GM12891 (cell line): Measurements from ENCODE around the gene C2CD3.
"Not testable (repeated sequence)": the region's sequence is repeated elsewhere in the genome, so short reads cannot be mapped to it uniquely, and the experiment has no call there.

Experiments used
- DNase-seq: peaks from one replicate; pipeline ENCODE4 v3.0.0; 2011; ENCODE audit warnings: low spot score; ENCODE audit not compliant: insufficient read length
- FAIRE-seq: peaks from 2 replicates; lab custom pipeline; 2011; peaks lifted over from hg19 to GRCh38; lab: Jason Lieb, UNC
- PAX5 ChIP-seq: IDR thresholded peaks from 2 replicates; pipeline ENCODE4 v1.6.1; 2011; ENCODE audit warnings: low read length, moderate library complexity, mild to moderate bottlenecking; ENCODE audit not compliant: insufficient read depth, severe bottlenecking
- POLR2A ChIP-seq: IDR thresholded peaks from 2 replicates; pipeline ENCODE4 v1.6.1; 2011; ENCODE audit warnings: low read depth, low read length, control low read depth
- POLR2AphosphoS5 ChIP-seq: IDR thresholded peaks from 2 replicates; pipeline ENCODE4 v1.6.1; 2011; ENCODE audit warnings: low read depth, low read length, control low read depth
- POU2F2 ChIP-seq: IDR thresholded peaks from 2 replicates; pipeline ENCODE4 v1.6.1; 2011; ENCODE audit warnings: low read depth, mild to moderate bottlenecking, control low read depth, low read length, moderate library complexity
- SPI1 ChIP-seq: IDR thresholded peaks from 2 replicates; pipeline ENCODE4 v1.6.1; 2011; ENCODE audit warnings: low read depth, low read length, control low read depth
- TAF1 ChIP-seq: IDR thresholded peaks from 2 replicates; pipeline ENCODE4 v1.6.1; 2011; ENCODE audit warnings: low read depth, low read length, control low read depth

C2CD3 gene

GRCh38 chr11:73997120-73997770 lies 173.6 kb downstream of the C2CD3 start:
- FAIRE-seq (peak; percentile 86), DNase-seq (no peak)
- TF ChIP-seq TAF1 (no peak), POLR2AphosphoS5 (no peak), POLR2A (no peak), POU2F2 (no peak), PAX5 (peak; percentile 94), SPI1 (peak; percentile 69)

DNA sequence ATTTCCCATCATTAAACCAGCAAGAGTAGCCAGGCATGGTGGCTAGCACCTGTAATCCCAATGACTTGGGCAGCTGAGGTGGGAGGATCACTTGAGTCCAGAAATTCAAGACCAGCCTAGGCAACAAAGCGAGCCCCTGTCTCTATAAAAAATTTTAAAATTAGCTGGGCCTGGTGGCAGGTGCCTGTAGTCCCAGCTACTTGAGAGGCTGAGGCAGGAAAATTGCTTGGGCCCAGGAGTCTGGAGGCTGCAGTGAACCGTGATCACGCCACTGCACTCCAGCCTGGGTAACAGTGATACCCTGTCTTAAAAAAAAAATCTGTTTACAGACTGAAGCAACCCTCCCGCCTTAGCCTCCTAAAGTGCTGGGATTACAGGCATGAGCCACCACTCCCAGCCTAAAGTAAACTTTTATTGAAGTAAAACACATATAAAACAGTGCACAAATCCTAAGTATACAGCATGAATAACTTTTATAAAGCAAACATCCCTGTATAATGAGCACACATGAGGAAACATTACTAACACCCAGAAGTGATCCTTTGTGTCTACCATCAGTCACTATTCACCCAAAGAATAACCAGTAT lies 174.5 kb downstream of the C2CD3 start:
- no peak for FAIRE-seq
- no peak for DNase-seq
- TF ChIP-seq TAF1 = no peak
- no peak for TF ChIP-seq POLR2AphosphoS5
- TF ChIP-seq POLR2A = no peak
- no peak for TF ChIP-seq POU2F2
- TF ChIP-seq SPI1 = no peak
- no peak for TF ChIP-seq PAX5

DNA sequence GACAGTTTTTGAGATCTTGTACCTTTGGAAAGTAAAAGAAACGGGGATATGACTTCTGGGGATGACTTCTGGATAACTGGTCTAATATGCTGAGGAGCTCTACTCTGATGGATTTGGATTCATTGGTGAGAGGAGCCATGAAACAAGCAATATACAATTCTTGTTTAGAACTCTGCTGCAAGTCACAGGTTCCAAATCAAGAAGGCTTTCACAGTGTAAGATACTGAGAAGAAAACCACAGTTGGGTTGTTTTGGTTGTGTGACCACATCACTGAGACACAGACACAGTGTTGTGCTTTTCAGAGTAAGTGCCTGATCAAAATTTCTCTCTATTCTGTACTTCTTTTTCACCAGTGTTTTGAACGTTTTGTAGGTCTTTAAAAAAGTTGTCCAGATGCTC lies 175.1 kb downstream of the C2CD3 start:
- TF ChIP-seq POU2F2 (no peak), POLR2AphosphoS5 (no peak), POLR2A (no peak), PAX5 (no peak), SPI1 (no peak)
- DNase-seq = no peak

DNA sequence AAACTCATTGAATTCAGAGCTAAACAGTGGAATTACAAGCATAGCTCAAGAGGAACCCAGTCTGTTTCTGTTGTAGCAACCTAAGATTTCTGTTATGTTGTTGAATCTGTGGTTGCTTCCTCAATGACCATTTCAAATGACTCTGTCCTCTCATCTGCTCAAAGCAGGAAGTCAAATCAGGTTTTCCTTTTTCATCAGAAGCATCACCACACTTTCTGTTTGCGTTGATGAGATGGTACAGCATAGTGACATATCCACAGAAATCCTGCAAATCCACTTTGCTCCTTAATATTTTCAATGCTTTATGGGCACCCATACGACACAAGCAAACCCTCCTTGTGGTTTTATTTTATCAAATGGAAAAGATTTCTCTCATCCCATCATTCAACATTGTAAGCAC lies 175.6 kb downstream of the C2CD3 start:
- peak; percentile 91 for FAIRE-seq
- no peak for DNase-seq
- 0 out of 2 replicates have a peak, but pooled peaks have one; percentile 25 for TF ChIP-seq POLR2AphosphoS5
- TF ChIP-seq TAF1 = no peak
- peak; percentile 56 for TF ChIP-seq SPI1

More for the DNA sequence above, 175.1 kb downstream of the C2CD3 start:
- peak; percentile 88 for FAIRE-seq

DNA sequence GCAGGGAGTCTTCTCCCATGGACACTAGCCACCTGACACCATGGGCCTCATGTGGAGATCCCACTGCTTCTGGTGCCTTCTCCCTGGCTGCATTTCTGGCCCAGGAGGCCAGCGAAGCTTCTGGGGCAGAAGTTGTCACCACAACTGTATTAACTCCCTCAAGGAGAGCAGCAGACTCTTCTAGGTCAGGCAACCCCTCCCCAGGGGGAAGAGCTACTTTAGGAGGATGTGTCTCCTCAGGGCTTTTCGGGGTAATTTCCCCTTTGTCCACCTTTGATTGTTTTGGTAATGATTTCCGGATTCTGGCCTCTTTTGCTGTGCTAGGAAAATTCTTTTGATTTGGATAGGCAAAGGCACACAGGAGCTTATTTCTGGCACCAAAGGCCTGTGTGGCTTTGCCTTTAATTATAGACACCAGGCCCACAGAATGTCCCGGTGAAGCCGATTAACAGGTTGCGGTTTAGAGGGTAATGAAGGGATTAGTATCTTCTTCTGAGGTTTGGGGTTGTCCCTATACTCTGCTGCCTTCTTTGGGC lies 179.3 kb downstream of the C2CD3 start:
- TF ChIP-seq POLR2AphosphoS5 (no peak), PAX5 (no peak), SPI1 (no peak), POU2F2 (no peak)
- DNase-seq (no peak), FAIRE-seq (peak; percentile 93)

- TF ChIP-seq SPI1 = no peak
- TF ChIP-seq POLR2AphosphoS5 = no peak
- TF ChIP-seq POU2F2 = no peak
- TF ChIP-seq PAX5 = no peak
- TF ChIP-seq POLR2A = no peak
- TF ChIP-seq TAF1 = no peak
- FAIRE-seq (no peak), DNase-seq (no peak)
Measured at GRCh38 chr11:73990730-73991129, 180.1 kb downstream of the C2CD3 start.

DNA sequence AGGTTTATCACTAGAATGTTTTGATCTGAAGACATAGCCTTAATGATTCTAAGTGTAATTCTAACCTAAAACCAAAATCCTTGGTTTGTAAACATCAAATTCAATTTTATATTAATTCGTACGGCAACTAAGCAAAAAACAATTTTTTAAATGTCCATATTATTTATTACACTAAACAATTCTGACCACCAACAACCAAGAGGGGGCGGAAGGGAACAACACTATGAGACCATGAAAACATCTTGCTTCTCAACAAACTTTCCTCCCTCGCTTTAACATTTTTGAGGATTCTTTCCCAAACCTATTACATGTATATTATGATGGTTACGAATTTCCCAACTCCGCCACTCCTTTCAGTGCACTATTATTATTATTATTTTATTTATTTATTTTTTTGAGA lies 181.6 kb downstream of the C2CD3 start:
- DNase-seq (no peak), FAIRE-seq (no peak)
- no peak for TF ChIP-seq SPI1
- no peak for TF ChIP-seq POLR2AphosphoS5
- TF ChIP-seq POU2F2 = no peak
- TF ChIP-seq TAF1 = no peak
- no peak for TF ChIP-seq POLR2A
- TF ChIP-seq PAX5 = no peak

- no peak for FAIRE-seq
- TF ChIP-seq TAF1 (no peak), POLR2A (no peak), POLR2AphosphoS5 (no peak), SPI1 (no peak), POU2F2 (no peak), PAX5 (no peak)
- no peak for DNase-seq
Measured at GRCh38 chr11:73988227-73988626, 182.6 kb downstream of the C2CD3 start.

DNA sequence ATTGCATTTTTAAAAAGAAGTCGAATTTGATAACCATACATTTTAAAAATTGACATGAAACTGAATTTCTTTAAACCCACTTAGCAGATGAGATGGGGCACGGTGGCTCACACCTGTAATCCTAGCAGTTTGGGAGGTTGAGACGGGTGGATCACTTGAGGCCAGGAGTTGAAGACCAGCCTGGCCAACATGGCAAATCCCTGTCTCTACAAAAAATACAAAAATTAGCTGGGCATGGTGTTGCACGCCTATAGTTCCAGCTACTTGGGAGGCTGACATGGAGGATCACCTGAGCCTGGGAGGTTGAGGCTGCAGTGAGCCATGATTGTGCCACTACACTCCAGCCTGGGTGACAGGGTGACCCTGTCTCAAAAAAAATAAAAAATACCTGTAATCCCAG lies 185.1 kb downstream of the C2CD3 start:
- FAIRE-seq, DNase-seq: not testable (repeated sequence)
